Measurements from ENCODE around the gene FLNC. TPM values are rescaled to one million over a fixed set of nuclear protein-coding genes. Genes with fewer than 3 reads are reported as not detected.

Gene FLNC
- polyA plus RNA-seq, 1 donor from 2014 or later = 0.36 TPM

DNA sequence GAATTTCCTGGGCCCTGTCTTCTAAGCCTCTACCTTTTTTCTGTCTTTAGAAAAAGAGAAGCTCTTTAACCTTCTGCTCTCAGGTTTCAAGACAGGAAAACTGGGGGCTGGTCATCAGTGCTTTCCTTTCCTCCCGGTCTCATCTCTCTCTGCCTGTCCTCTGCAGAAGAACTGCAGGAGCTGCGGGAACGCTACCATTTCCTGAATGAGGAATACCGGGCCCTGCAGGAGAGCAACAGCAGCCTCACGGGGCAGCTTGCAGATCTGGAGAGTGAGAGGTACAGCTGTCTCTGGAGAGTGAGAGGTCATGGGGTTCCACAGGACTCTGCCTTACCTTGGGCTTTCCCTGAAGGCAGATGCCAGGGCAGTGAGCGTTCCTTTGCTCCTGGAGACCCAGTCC lies 25.7 kb upstream of the FLNC start:
- Histone ChIP-seq H3K27ac (ENCODE audit: low read length) (no peak overlapping the region), H3K4me3 (ENCODE audit: low read length) (no peak overlapping the region), H3K9me2 (ENCODE audit: insufficient read depth, low read length) (no peaks in the 10 kb centered on the region), H3K9ac (ENCODE audit: low read length) (no peak overlapping the region), H2AFZ (ENCODE audit: low read depth, low read length) (no peak overlapping the region), H4K20me1 (ENCODE audit: insufficient read depth) (no peaks in the 10 kb centered on the region), H3K79me2 (replicated peaks; ENCODE audit: insufficient read depth, low read length) (no peaks in the 10 kb centered on the region), H3K36me3 (ENCODE audit: insufficient read depth, low read length) (peaks cover 15% of the 10 kb centered on the region), H3F3A (ENCODE audit: insufficient read depth, low read length, poor library complexity, severe bottlenecking) (no peaks in the 10 kb centered on the region), H3K27me3 (ENCODE audit: insufficient read depth, low read depth, low read length) (no peaks in the 10 kb centered on the region), H3K4me2 (ENCODE audit: low read length) (no peak overlapping the region), H3K9me3 (ENCODE audit: low read length) (no peaks in the 10 kb centered on the region)
- TF ChIP-seq, protein P1, sequence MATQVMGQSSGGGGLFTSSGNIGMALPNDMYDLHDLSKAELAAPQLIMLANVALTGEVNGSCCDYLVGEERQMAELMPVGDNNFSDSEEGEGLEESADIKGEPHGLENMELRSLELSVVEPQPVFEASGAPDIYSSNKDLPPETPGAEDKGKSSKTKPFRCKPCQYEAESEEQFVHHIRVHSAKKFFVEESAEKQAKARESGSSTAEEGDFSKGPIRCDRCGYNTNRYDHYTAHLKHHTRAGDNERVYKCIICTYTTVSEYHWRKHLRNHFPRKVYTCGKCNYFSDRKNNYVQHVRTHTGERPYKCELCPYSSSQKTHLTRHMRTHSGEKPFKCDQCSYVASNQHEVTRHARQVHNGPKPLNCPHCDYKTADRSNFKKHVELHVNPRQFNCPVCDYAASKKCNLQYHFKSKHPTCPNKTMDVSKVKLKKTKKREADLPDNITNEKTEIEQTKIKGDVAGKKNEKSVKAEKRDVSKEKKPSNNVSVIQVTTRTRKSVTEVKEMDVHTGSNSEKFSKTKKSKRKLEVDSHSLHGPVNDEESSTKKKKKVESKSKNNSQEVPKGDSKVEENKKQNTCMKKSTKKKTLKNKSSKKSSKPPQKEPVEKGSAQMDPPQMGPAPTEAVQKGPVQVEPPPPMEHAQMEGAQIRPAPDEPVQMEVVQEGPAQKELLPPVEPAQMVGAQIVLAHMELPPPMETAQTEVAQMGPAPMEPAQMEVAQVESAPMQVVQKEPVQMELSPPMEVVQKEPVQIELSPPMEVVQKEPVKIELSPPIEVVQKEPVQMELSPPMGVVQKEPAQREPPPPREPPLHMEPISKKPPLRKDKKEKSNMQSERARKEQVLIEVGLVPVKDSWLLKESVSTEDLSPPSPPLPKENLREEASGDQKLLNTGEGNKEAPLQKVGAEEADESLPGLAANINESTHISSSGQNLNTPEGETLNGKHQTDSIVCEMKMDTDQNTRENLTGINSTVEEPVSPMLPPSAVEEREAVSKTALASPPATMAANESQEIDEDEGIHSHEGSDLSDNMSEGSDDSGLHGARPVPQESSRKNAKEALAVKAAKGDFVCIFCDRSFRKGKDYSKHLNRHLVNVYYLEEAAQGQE (IDR thresholded peaks at IDR 0.05; ENCODE audit: borderline replicate concordance) = no peak
- no peak for TF ChIP-seq SMC3 (conservative IDR thresholded peaks at IDR 0.05; ENCODE audit: poor library complexity)
- TF ChIP-seq, protein P2, sequence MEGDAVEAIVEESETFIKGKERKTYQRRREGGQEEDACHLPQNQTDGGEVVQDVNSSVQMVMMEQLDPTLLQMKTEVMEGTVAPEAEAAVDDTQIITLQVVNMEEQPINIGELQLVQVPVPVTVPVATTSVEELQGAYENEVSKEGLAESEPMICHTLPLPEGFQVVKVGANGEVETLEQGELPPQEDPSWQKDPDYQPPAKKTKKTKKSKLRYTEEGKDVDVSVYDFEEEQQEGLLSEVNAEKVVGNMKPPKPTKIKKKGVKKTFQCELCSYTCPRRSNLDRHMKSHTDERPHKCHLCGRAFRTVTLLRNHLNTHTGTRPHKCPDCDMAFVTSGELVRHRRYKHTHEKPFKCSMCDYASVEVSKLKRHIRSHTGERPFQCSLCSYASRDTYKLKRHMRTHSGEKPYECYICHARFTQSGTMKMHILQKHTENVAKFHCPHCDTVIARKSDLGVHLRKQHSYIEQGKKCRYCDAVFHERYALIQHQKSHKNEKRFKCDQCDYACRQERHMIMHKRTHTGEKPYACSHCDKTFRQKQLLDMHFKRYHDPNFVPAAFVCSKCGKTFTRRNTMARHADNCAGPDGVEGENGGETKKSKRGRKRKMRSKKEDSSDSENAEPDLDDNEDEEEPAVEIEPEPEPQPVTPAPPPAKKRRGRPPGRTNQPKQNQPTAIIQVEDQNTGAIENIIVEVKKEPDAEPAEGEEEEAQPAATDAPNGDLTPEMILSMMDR (IDR thresholded peaks at IDR 0.05; ENCODE audit: poor library complexity, severe bottlenecking) = no peak
- TF ChIP-seq RAD21 (conservative IDR thresholded peaks at IDR 0.05) = no peak
- TF ChIP-seq TAF1 (IDR thresholded peaks at IDR 0.05; ENCODE audit: low read depth) = no peak

DNA sequence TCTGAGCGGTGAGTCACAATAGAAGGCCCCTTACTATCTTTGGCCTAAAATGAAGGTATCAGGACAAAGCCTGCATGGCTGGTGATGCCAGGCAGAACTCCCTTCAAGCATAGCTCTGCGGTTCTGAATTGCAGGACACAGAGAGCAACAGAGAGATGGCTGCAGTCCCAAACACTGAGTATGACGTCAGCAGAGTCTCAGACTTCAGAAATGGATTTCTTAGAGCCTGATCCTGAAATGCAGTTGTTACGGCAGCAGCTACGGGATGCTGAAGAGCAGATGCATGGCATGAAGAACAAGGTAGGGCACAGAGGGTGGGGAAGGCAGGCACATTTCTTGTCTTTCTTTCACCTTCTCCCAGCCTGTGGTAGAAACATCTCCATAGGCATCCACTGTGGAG lies 25.0 kb upstream of the FLNC start:
- Histone ChIP-seq H3K36me3 (ENCODE audit: insufficient read depth, low read length) (peaks cover 15% of the 10 kb centered on the region), H3K4me2 (ENCODE audit: low read length) (no peak overlapping the region), H3F3A (ENCODE audit: insufficient read depth, low read length, poor library complexity, severe bottlenecking) (no peaks in the 10 kb centered on the region), H3K27ac (ENCODE audit: low read length) (no peak overlapping the region), H4K20me1 (ENCODE audit: insufficient read depth) (no peaks in the 10 kb centered on the region), H3K9me3 (ENCODE audit: low read length) (no peaks in the 10 kb centered on the region), H3K79me2 (replicated peaks; ENCODE audit: insufficient read depth, low read length) (no peaks in the 10 kb centered on the region), H3K4me3 (ENCODE audit: low read length) (no peak overlapping the region), H2AFZ (ENCODE audit: low read depth, low read length) (no peak overlapping the region), H3K27me3 (ENCODE audit: insufficient read depth, low read depth, low read length) (no peaks in the 10 kb centered on the region), H3K9me2 (ENCODE audit: insufficient read depth, low read length) (no peaks in the 10 kb centered on the region), H3K9ac (ENCODE audit: low read length) (no peak overlapping the region)
- no peak for TF ChIP-seq MXI1 (conservative IDR thresholded peaks at IDR 0.05; ENCODE audit: poor library complexity, severe bottlenecking)
- TF ChIP-seq TAF1 (IDR thresholded peaks at IDR 0.05; ENCODE audit: low read depth) = no peak
- no peak for TF ChIP-seq POLR2AphosphoS5 (IDR thresholded peaks at IDR 0.05)
- no peak for TF ChIP-seq EP300 (conservative IDR thresholded peaks at IDR 0.05; ENCODE audit: poor library complexity, severe bottlenecking)
- TF ChIP-seq RAD21 (conservative IDR thresholded peaks at IDR 0.05) = no peak
- TF ChIP-seq, protein P1 (IDR thresholded peaks at IDR 0.05; ENCODE audit: borderline replicate concordance) = no peak
- TF ChIP-seq, protein P2 (IDR thresholded peaks at IDR 0.05; ENCODE audit: poor library complexity, severe bottlenecking) = no peak
- TF ChIP-seq EZH2 (IDR thresholded peaks at IDR 0.05; ENCODE audit: borderline replicate concordance, insufficient read depth, low read length, poor library complexity, severe bottlenecking) = no peak
- no peak for TF ChIP-seq SMC3 (conservative IDR thresholded peaks at IDR 0.05; ENCODE audit: poor library complexity)
